K562 (cell line): ENCODE data around the gene MRPL41. TPM values are rescaled to one million over a fixed set of nuclear protein-coding genes. Genes with fewer than 3 reads are reported as not detected.

Experiments
- CREB1 ChIP-seq, 2 experiments: sonication (generic) in 1 of 2; formaldehyde crosslinking in 1 of 2; IDR thresholded peaks; 2 replicates each; pipeline versions ENCODE4 v1.6.1 to v1.8.0; 2012 to 2022; ENCODE audit warnings: inconsistent platforms in 1 of 2, mild to moderate bottlenecking in 1 of 2, missing genetic modification reagents in 1 of 2, moderate library complexity in 1 of 2
- FOXJ3 ChIP-seq: sonication (generic); formaldehyde crosslinking; IDR thresholded peaks from 2 replicates; pipeline ENCODE4 v1.4.0; 2020; ENCODE audit warnings: mild to moderate bottlenecking, missing genetic modification reagents
- KLF13 ChIP-seq: fragments of 450-650 bp; IDR thresholded peaks from 2 replicates; pipeline ENCODE4 v1.6.1; 2016; ENCODE audit warnings: missing genetic modification characterization, low read depth, mild to moderate bottlenecking, missing compliant biosample characterization, moderate library complexity, borderline replicate concordance
- MTF1 ChIP-seq: fragments of 250-450 bp; sonication (Bioruptor Pico); IDR thresholded peaks from 2 replicates; pipeline ENCODE4 v1.9.0; 2021; ENCODE audit warnings: moderate library complexity, mild to moderate bottlenecking, inconsistent platforms, borderline replicate concordance
- PTRF ChIP-seq: fragments of 450-650 bp; IDR thresholded peaks from 2 replicates; pipeline ENCODE4 v1.6.1; 2016; ENCODE audit warnings: mild to moderate bottlenecking, missing genetic modification characterization, missing compliant biosample characterization
- SIN3B ChIP-seq: fragments of 450-650 bp; IDR thresholded peaks from 2 replicates; pipeline ENCODE4 v1.6.1; 2017; ENCODE audit warnings: low read depth, mild to moderate bottlenecking, moderate library complexity
- SMARCB1 ChIP-seq: IDR thresholded peaks from 2 replicates; pipeline ENCODE4 v1.6.1; 2011; ENCODE audit warnings: improper control_type of control experiment, low read depth; ENCODE audit not compliant: insufficient read length
- ZNF274 ChIP-seq: IDR thresholded peaks from 2 replicates; pipeline ENCODE4 v1.6.1; 2011; ENCODE audit warnings: low read depth, mild to moderate bottlenecking, low read length, moderate library complexity, borderline replicate concordance
- ZNF507 ChIP-seq: conservative IDR thresholded peaks from 2 replicates; pipeline ENCODE4 v1.6.1; 2017; ENCODE audit warnings: missing genetic modification characterization, missing compliant biosample characterization
- ZNF589 ChIP-seq: fragments of 200-800 bp; sonication (Bioruptor generic); IDR thresholded peaks from 2 replicates; pipeline ENCODE4 v1.6.1; 2016; ENCODE audit warnings: low read depth, missing genetic modification characterization, missing compliant biosample characterization
- polyA plus RNA-seq, 8 experiments: library from polyadenylated mRNA; depleted of rRNA in 4 of 8; stranded (reverse) in 5 of 8; unstranded in 3 of 8; fragments of >200 nt; fragmentation: Nextera tagmentation in 2 of 8; fragmentation: Illumina TruSeq in 1 of 8; extraction: Ambion mirVana in 2 of 8; extraction: Trizol in 1 of 8; gene quantifications; 2 replicates each; pipeline versions ENCODE4 v1.2.1 to v1.2.3, GENCODE V29; 2011 to 2014; ENCODE audit warnings: inconsistent platforms in 1 of 8, missing spikeins in 1 of 8
- total RNA-seq, 7 experiments: library from RNA; depleted of rRNA in 6 of 7; stranded (reverse); fragments of >200 nt in 6 of 7; fragmentation: Illumina TruSeq in 2 of 7; extraction: Trizol in 2 of 7; gene quantifications; 2 replicates each; pipeline versions ENCODE4 v1.2.1 to v1.2.3, GENCODE V29; 2011 to 2021; ENCODE audit warnings: low replicate concordance in 1 of 7
- TF ChIP-seq, protein P1 (sequence below): fragments of 200-800 bp; sonication (Bioruptor generic); IDR thresholded peaks from 2 replicates; pipeline ENCODE4 v1.6.1; 2016; ENCODE audit warnings: missing genetic modification characterization, missing compliant biosample characterization
- TF ChIP-seq, protein P2 (sequence below): fragments of 450-650 bp; IDR thresholded peaks from 2 replicates; pipeline ENCODE4 v1.6.1; 2018; ENCODE audit not compliant: partially characterized antibody
- TF ChIP-seq, protein P3 (sequence below), 2 experiments: fragments of 450-650 bp; IDR thresholded peaks; 2 replicates each; pipeline ENCODE4 v1.6.1; 2018; ENCODE audit warnings: mild to moderate bottlenecking in 2 of 2, low read depth in 1 of 2; ENCODE audit not compliant: partially characterized antibody in 2 of 2

MRPL41 gene
- total and polyA plus RNA-seq, 9 of the 15 experiments (the other 6 are each of a cell fraction or from before 2014, with no cell fraction given): 2.6 to 259 (median 21.6) TPM

DNA sequence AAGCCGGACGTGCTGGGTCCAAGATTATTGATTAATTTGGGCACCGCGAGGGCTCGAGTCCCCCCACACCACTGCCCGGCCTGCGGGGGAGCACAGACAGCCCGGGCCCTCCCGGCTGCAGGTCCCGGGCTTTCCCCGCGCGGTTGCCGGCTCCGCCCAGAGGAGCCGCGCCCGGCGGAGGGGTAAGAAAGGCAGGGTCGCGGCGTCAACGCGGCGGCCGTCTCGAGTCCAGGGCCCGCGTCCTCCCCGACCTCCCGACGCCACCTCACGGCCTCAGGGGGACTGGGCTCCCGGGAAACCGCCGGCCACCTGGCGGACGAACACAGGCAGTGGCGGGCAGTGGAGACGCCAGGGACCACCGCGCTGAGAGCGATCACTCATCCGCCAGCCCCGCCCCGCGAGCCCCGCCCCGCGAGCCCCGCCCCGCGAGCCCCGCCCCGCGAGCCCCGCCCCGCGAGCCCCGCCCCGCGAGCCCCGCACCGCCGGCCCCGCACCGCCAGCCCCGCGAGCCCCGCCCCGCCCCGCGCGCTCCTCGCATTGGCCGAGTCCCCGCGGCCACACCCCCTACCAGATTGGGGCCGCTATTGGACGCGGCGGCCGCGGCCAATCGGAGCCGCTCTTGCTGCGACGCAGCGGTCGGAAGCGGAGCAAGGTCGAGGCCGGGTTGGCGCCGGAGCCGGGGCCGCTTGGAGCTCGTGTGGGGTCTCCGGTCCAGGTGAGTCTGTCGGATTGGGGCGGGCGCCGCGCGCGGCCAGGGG is at the start of gene MRPL41 (continued):
- TF ChIP-seq ZNF507: no peak
- 0 out of 2 replicates have a peak, but pooled peaks have one; percentile 90 for TF ChIP-seq SIN3B
- no peak for TF ChIP-seq SMARCB1
- TF ChIP-seq CREB1 (IDR thresholded peaks at IDR 0.05): 0 out of 2 replicates have a peak, but pooled peaks have one; percentile 16
- peak; percentile 44; the same call in 1 of the 2 replicates for TF ChIP-seq CREB1 (CRISPR knock-in tag; IDR thresholded peaks at IDR 0.05)
- no peak for TF ChIP-seq KLF13 (tag)
- no peak for TF ChIP-seq ZNF274
- TF ChIP-seq PTRF (tag): no peak
- TF ChIP-seq, protein P1, sequence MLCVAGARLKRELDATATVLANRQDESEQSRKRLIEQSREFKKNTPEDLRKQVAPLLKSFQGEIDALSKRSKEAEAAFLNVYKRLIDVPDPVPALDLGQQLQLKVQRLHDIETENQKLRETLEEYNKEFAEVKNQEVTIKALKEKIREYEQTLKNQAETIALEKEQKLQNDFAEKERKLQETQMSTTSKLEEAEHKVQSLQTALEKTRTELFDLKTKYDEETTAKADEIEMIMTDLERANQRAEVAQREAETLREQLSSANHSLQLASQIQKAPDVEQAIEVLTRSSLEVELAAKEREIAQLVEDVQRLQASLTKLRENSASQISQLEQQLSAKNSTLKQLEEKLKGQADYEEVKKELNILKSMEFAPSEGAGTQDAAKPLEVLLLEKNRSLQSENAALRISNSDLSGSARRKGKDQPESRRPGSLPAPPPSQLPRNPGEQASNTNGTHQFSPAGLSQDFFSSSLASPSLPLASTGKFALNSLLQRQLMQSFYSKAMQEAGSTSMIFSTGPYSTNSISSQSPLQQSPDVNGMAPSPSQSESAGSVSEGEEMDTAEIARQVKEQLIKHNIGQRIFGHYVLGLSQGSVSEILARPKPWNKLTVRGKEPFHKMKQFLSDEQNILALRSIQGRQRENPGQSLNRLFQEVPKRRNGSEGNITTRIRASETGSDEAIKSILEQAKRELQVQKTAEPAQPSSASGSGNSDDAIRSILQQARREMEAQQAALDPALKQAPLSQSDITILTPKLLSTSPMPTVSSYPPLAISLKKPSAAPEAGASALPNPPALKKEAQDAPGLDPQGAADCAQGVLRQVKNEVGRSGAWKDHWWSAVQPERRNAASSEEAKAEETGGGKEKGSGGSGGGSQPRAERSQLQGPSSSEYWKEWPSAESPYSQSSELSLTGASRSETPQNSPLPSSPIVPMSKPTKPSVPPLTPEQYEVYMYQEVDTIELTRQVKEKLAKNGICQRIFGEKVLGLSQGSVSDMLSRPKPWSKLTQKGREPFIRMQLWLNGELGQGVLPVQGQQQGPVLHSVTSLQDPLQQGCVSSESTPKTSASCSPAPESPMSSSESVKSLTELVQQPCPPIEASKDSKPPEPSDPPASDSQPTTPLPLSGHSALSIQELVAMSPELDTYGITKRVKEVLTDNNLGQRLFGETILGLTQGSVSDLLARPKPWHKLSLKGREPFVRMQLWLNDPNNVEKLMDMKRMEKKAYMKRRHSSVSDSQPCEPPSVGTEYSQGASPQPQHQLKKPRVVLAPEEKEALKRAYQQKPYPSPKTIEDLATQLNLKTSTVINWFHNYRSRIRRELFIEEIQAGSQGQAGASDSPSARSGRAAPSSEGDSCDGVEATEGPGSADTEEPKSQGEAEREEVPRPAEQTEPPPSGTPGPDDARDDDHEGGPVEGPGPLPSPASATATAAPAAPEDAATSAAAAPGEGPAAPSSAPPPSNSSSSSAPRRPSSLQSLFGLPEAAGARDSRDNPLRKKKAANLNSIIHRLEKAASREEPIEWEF (CRISPR knock-in tag): no peak
- TF ChIP-seq, protein P2, sequence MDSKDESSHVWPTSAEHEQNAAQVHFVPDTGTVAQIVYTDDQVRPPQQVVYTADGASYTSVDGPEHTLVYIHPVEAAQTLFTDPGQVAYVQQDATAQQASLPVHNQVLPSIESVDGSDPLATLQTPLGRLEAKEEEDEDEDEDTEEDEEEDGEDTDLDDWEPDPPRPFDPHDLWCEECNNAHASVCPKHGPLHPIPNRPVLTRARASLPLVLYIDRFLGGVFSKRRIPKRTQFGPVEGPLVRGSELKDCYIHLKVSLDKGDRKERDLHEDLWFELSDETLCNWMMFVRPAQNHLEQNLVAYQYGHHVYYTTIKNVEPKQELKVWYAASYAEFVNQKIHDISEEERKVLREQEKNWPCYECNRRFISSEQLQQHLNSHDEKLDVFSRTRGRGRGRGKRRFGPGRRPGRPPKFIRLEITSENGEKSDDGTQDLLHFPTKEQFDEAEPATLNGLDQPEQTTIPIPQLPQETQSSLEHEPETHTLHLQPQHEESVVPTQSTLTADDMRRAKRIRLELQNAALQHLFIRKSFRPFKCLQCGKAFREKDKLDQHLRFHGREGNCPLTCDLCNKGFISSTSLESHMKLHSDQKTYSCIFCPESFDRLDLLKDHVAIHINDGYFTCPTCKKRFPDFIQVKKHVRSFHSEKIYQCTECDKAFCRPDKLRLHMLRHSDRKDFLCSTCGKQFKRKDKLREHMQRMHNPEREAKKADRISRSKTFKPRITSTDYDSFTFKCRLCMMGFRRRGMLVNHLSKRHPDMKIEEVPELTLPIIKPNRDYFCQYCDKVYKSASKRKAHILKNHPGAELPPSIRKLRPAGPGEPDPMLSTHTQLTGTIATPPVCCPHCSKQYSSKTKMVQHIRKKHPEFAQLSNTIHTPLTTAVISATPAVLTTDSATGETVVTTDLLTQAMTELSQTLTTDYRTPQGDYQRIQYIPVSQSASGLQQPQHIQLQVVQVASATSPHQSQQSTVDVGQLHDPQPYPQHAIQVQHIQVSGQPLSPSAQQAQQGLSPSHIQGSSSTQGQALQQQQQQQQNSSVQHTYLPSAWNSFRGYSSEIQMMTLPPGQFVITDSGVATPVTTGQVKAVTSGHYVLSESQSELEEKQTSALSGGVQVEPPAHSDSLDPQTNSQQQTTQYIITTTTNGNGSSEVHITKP: no peak
- TF ChIP-seq FOXJ3 (CRISPR knock-in tag): no peak
- TF ChIP-seq, protein P3, sequence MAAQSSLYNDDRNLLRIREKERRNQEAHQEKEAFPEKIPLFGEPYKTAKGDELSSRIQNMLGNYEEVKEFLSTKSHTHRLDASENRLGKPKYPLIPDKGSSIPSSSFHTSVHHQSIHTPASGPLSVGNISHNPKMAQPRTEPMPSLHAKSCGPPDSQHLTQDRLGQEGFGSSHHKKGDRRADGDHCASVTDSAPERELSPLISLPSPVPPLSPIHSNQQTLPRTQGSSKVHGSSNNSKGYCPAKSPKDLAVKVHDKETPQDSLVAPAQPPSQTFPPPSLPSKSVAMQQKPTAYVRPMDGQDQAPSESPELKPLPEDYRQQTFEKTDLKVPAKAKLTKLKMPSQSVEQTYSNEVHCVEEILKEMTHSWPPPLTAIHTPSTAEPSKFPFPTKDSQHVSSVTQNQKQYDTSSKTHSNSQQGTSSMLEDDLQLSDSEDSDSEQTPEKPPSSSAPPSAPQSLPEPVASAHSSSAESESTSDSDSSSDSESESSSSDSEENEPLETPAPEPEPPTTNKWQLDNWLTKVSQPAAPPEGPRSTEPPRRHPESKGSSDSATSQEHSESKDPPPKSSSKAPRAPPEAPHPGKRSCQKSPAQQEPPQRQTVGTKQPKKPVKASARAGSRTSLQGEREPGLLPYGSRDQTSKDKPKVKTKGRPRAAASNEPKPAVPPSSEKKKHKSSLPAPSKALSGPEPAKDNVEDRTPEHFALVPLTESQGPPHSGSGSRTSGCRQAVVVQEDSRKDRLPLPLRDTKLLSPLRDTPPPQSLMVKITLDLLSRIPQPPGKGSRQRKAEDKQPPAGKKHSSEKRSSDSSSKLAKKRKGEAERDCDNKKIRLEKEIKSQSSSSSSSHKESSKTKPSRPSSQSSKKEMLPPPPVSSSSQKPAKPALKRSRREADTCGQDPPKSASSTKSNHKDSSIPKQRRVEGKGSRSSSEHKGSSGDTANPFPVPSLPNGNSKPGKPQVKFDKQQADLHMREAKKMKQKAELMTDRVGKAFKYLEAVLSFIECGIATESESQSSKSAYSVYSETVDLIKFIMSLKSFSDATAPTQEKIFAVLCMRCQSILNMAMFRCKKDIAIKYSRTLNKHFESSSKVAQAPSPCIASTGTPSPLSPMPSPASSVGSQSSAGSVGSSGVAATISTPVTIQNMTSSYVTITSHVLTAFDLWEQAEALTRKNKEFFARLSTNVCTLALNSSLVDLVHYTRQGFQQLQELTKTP (IDR thresholded peaks at IDR 0.05; ENCODE audit: low read depth in 1 of 2, partially characterized antibody in 2 of 2): no peak
- TF ChIP-seq ZNF589: no peak
- no peak for TF ChIP-seq MTF1 (CRISPR knock-in tag)
